ENCODE data around the gene SGCE.

DNA sequence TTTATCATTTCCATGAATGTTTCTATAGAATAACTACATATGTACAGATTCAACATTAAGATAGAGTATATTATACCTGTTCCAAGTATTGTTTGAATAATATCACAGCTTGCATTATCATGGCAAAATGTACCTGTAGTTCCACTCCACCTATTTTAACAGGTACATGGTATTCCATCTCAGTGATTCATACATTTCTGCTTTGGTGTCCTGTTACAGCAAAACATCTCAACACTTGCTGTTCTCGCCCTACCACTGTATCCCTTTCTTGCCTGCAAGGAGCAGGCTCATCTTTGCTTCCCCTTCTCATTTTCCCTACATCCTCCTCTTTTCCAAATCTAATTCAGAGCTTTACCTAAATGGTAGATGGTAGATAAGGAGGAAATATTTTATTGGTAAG lies 27.1 kb upstream of the SGCE start:
- no peak for TF ChIP-seq POLR2A (IDR thresholded peaks at IDR 0.05)
- TF ChIP-seq, protein P1, sequence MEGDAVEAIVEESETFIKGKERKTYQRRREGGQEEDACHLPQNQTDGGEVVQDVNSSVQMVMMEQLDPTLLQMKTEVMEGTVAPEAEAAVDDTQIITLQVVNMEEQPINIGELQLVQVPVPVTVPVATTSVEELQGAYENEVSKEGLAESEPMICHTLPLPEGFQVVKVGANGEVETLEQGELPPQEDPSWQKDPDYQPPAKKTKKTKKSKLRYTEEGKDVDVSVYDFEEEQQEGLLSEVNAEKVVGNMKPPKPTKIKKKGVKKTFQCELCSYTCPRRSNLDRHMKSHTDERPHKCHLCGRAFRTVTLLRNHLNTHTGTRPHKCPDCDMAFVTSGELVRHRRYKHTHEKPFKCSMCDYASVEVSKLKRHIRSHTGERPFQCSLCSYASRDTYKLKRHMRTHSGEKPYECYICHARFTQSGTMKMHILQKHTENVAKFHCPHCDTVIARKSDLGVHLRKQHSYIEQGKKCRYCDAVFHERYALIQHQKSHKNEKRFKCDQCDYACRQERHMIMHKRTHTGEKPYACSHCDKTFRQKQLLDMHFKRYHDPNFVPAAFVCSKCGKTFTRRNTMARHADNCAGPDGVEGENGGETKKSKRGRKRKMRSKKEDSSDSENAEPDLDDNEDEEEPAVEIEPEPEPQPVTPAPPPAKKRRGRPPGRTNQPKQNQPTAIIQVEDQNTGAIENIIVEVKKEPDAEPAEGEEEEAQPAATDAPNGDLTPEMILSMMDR (IDR thresholded peaks at IDR 0.05) = no peak

Measured in tibial nerve (tissue), 3 donors.